GM21447 (cell line): Measurements from ENCODE around the gene URB2.
"Not testable (repeated sequence)": the region's sequence is repeated elsewhere in the genome, so short reads cannot be mapped to it uniquely, and the experiment has no call there.

ENCODE experiments used
- ATAC-seq: cut with Tn5 transposase; IDR thresholded peaks from one replicate; pipeline ENCODE4 v1.9.1; 2021; ENCODE audit not compliant: unreplicated experiment

Gene URB2

GRCh38 chr1:229613938-229614337, 12.1 kb upstream of the URB2 start:
- ATAC-seq, result no peak

- no peak for ATAC-seq
These were observed 11.3 kb upstream of the URB2 start for GRCh38 chr1:229614701-229615100.

GRCh38 chr1:229617351-229618100, 8.5 kb upstream of the URB2 start:
- ATAC-seq, result no peak

GRCh38 chr1:229619002-229619401, 7.0 kb upstream of the URB2 start:
- no peak for ATAC-seq

GRCh38 chr1:229619614-229620013, 6.4 kb upstream of the URB2 start:
- ATAC-seq, result no peak

GRCh38 chr1:229620876-229621275, 5.2 kb upstream of the URB2 start:
- ATAC-seq, result no peak

GRCh38 chr1:229621663-229622062, 4.4 kb upstream of the URB2 start:
- ATAC-seq, result no peak

GRCh38 chr1:229622641-229623120, 3.4 kb upstream of the URB2 start:
- not testable (repeated sequence) for ATAC-seq

GRCh38 chr1:229623225-229623624, 2.8 kb upstream of the URB2 start:
- no peak for ATAC-seq

GRCh38 chr1:229623838-229624237, 2.2 kb upstream of the URB2 start:
- no peak for ATAC-seq

GRCh38 chr1:229624521-229625070, 1.5 kb upstream of the URB2 start:
- ATAC-seq, result no peak

- ATAC-seq, result peak; percentile 38
These were observed 754 bp upstream of the URB2 start for GRCh38 chr1:229625071-229625914.

GRCh38 chr1:229627003-229627402, 956 bp downstream of the URB2 start:
- ATAC-seq, result no peak

GRCh38 chr1:229629261-229629660, 3.2 kb downstream of the URB2 start:
- ATAC-seq, result no peak

- no peak for ATAC-seq
These were observed 5.1 kb downstream of the URB2 start for GRCh38 chr1:229631148-229631547.

- ATAC-seq, result no peak
These were observed 5.9 kb downstream of the URB2 start for GRCh38 chr1:229631966-229632365.

GRCh38 chr1:229636042-229636441, 10.0 kb downstream of the URB2 start:
- no peak for ATAC-seq

GRCh38 chr1:229637746-229638145, 11.7 kb downstream of the URB2 start:
- ATAC-seq, result no peak

- ATAC-seq, result no peak
These were observed 14.4 kb downstream of the URB2 start for GRCh38 chr1:229640455-229640854.

GRCh38 chr1:229641306-229641705, 15.3 kb downstream of the URB2 start:
- no peak for ATAC-seq

- ATAC-seq, result no peak
These were observed 16.3 kb downstream of the URB2 start for GRCh38 chr1:229642376-229642775.

GRCh38 chr1:229642970-229643369, 16.9 kb downstream of the URB2 start:
- no peak for ATAC-seq
